Ishikawa (cell line): ENCODE data around the gene DNAJB12.

Experiments used
- CEBPB ChIP-seq: IDR thresholded peaks from 2 replicates; pipeline ENCODE4 v1.6.1; 2012
- CREB1 ChIP-seq: IDR thresholded peaks from 2 replicates; pipeline ENCODE4 v1.6.1; 2012; ENCODE audit warnings: low read depth
- EGR1 ChIP-seq: IDR thresholded peaks from 2 replicates; pipeline ENCODE4 v1.6.1; 2012
- EP300 ChIP-seq: IDR thresholded peaks from 2 replicates; pipeline ENCODE4 v1.6.1; 2012; ENCODE audit warnings: borderline replicate concordance
- FOXM1 ChIP-seq: IDR thresholded peaks from 2 replicates; pipeline ENCODE4 v1.6.1; 2012; ENCODE audit warnings: low read depth, borderline replicate concordance
- NFIC ChIP-seq: IDR thresholded peaks from 2 replicates; pipeline ENCODE4 v1.6.1; 2012
- RAD21 ChIP-seq: IDR thresholded peaks from 2 replicates; pipeline ENCODE4 v1.6.1; 2012; ENCODE audit warnings: low read depth
- REST ChIP-seq: IDR thresholded peaks from 2 replicates; pipeline ENCODE4 v1.6.1; 2012; ENCODE audit warnings: low read depth, mild to moderate bottlenecking
- TAF1 ChIP-seq: IDR thresholded peaks from 2 replicates; pipeline ENCODE4 v1.6.1; 2012; ENCODE audit warnings: low read depth, mild to moderate bottlenecking
- TCF12 ChIP-seq: IDR thresholded peaks from 2 replicates; pipeline ENCODE4 v1.6.1; 2012; ENCODE audit warnings: low read depth
- TEAD4 ChIP-seq: IDR thresholded peaks from 2 replicates; pipeline ENCODE4 v1.6.1; 2012
- YY1 ChIP-seq: IDR thresholded peaks from 2 replicates; pipeline ENCODE4 v1.6.1; 2012; ENCODE audit warnings: low read depth
- ZBTB7A ChIP-seq: IDR thresholded peaks from 2 replicates; pipeline ENCODE4 v1.6.1; 2012; ENCODE audit warnings: low read depth
- TF ChIP-seq, protein P1 (sequence below): IDR thresholded peaks from 2 replicates; pipeline ENCODE4 v1.6.1; 2012
- TF ChIP-seq, protein P2 (sequence below): IDR thresholded peaks from 2 replicates; pipeline ENCODE4 v1.6.1; 2012

The DNAJB12 gene

GRCh38 chr10:72334196-72334824 is 20.4 kb downstream of the DNAJB12 start:
- TF ChIP-seq YY1 (no peak), FOXM1 (no peak), TCF12 (no peak), EP300 (no peak), ZBTB7A (no peak), TEAD4 (no peak), CEBPB (no peak), REST (no peak), TAF1 (no peak), EGR1 (no peak), RAD21 (no peak), CREB1 (no peak), NFIC (no peak)
- TF ChIP-seq, protein P1, sequence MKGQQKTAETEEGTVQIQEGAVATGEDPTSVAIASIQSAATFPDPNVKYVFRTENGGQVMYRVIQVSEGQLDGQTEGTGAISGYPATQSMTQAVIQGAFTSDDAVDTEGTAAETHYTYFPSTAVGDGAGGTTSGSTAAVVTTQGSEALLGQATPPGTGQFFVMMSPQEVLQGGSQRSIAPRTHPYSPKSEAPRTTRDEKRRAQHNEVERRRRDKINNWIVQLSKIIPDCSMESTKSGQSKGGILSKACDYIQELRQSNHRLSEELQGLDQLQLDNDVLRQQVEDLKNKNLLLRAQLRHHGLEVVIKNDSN: no peak
- TF ChIP-seq, protein P2, sequence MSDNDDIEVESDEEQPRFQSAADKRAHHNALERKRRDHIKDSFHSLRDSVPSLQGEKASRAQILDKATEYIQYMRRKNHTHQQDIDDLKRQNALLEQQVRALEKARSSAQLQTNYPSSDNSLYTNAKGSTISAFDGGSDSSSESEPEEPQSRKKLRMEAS: no peak

DNA sequence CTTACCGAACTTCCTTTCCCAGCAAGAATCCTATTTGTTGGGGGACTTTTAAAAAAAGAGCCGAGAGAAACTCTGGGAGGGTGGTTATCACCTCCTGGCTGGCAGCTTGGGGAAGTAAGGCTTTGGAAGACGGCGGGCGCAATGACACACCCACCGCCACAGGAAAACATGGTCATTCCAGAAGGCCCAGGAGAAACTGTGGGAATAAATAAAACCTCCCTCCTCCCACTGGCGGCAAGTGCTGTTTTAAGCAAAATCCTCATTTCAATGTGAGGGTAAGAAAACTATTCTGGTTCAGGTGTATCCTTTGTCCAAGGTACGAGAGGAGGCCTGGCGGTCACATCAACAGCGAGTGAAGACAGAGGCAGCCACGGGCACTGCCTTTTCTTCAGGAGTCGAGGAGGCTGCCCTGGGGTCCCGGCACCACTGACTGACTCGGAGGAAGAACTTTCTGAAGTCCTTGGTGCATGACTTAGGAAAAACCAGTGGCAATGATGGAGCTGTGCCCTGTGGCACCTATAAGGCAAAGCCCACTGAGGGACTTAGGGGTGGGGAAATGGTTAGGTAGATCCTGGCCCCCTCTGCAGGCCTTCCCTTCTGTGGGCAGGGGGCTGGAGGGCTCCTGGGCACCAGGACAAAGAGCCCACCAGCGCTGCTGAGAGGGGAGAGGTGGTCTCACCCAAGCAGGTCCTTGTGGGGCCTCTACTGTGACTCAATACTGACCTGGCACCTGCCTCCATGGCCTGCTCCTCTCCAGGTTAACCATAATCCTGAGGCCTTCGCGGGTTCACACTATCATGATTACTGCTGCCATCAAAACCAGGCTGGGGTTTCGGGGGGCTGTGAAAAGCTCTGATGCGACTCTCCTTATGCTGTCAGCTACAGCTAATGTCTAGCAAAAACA is 21.4 kb downstream of the DNAJB12 start:
- TF ChIP-seq TCF12: no peak

GRCh38 chr10:72332423-72333111 is 22.2 kb downstream of the DNAJB12 start:
- TF ChIP-seq CREB1: no peak
- TF ChIP-seq TEAD4: no peak
- TF ChIP-seq, protein P2: peak; percentile 95
- no peak for TF ChIP-seq RAD21

DNA sequence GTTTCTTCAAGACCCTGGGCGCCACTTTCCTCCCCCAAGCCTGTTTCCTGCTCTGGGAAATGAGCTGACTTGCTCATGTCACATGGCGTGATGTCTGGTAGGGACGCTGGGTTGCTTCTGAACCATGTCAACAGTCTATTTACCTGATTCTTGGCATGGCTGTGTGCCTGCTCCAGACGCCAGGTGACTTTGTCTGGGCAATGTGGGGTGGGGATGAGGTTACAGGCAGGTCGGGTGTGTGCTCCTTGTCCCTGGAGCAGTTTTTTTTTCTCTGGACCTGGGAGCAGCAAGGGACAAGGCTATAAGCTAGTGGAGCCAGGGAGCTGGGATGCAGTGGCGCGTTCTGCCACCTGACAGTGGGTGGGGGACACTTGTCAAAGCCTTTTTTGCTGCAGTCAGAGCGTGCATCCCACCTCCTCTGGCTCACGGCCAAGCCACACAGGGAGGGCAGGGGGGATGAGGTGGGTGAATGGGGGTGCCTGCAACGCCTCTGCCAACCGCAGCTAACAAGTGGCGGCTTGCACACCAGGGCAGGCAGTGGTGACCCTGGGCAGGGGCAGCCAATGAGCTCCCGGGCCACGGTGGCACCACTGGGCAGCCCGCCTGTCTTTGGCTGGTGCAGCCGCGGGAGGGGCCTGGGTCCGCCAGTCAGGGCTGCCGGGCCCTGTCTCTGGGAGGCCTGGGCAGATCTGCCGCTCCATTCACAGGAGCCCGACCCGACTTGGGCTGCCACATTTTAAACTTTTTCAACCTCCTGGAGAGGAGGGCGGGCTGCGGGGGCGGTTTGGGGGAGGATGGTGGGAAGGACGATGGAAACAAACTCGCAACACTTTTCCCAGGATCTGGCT is 22.9 kb downstream of the DNAJB12 start:
- TF ChIP-seq ZBTB7A: peak; percentile 93
- TF ChIP-seq, protein P2: peak; percentile 57; the same call in 1 of the 2 replicates
- TF ChIP-seq CREB1: peak; percentile 33; the same call in 1 of the 2 replicates
- TF ChIP-seq EP300: peak; percentile 97
- TF ChIP-seq YY1: peak; percentile 55; the same call in 1 of the 2 replicates
- peak; percentile 76; the same call in 1 of the 2 replicates for TF ChIP-seq FOXM1
- peak; percentile 94 for TF ChIP-seq EGR1
- TF ChIP-seq TAF1: no peak; the same call in 1 of the 2 replicates
- TF ChIP-seq REST: no peak
- peak; percentile 95 for TF ChIP-seq TCF12
- TF ChIP-seq TEAD4: peak; percentile 79
- TF ChIP-seq CEBPB: no peak
- peak; percentile 99 for TF ChIP-seq NFIC
- TF ChIP-seq, protein P1: peak; percentile 51
- peak; percentile 14; the same call in 1 of the 2 replicates for TF ChIP-seq RAD21
